Omental fat pad (tissue), 4 donors: ENCODE measurements around the gene BCAT1. TPM values are rescaled to one million over a fixed set of nuclear protein-coding genes. Genes with fewer than 3 reads are reported as not detected.

Experiments
- ATAC-seq: fragments of 150-250 bp; one replicate; pipeline ENCODE4 v1.9.1; 2016; ENCODE audit warnings: mild to moderate bottlenecking, moderate library complexity; ENCODE audit not compliant: low FRiP score
- DNase-seq: peaks from one replicate; pipeline ENCODE4 v3.0.0-alpha.2; 2019; ENCODE audit warnings: low spot score
- CTCF ChIP-seq, 3 donors: fragments of 450-650 bp; IDR thresholded peaks; one replicate each; pipeline ENCODE4 v1.5.1; 2016 to 2017; ENCODE audit warnings: antibody characterized with exemption in 3 of 3, mild to moderate bottlenecking in 3 of 3, moderate library complexity in 2 of 3
- total RNA-seq, 4 donors: library from RNA; depleted of rRNA; stranded (reverse); fragments of >200 nt; gene quantifications; one replicate each; pipeline ENCODE4 v1.1.0, GENCODE V29; 2016

Gene BCAT1
- total RNA-seq, 4 donors from 2014 or later, result 33.7 to 53.4 (median 44.4) TPM

- DNase-seq (no peak), ATAC-seq (no peak)
- TF ChIP-seq CTCF (IDR thresholded peaks at IDR 0.05), result no peak
Measured at GRCh38 chr12:24898606-24899005, 50.3 kb downstream of the BCAT1 start.

GRCh38 chr12:24898185-24898584, 50.7 kb downstream of the BCAT1 start:
- ATAC-seq (no peak), DNase-seq (no peak)
- no peak for TF ChIP-seq CTCF (IDR thresholded peaks at IDR 0.05)

- ATAC-seq (no peak), DNase-seq (no peak)
- TF ChIP-seq CTCF (IDR thresholded peaks at IDR 0.05), result no peak
Measured at GRCh38 chr12:24896171-24896570, 52.7 kb downstream of the BCAT1 start.

GRCh38 chr12:24895612-24896011, 53.3 kb downstream of the BCAT1 start:
- no peak for DNase-seq
- TF ChIP-seq CTCF (IDR thresholded peaks at IDR 0.05), result no peak
- ATAC-seq, result no peak

GRCh38 chr12:24894879-24895278, 54.0 kb downstream of the BCAT1 start:
- TF ChIP-seq CTCF (IDR thresholded peaks at IDR 0.05), result no peak
- ATAC-seq (no peak), DNase-seq (no peak)

GRCh38 chr12:24890048-24890803, 58.7 kb downstream of the BCAT1 start:
- DNase-seq, result no peak
- TF ChIP-seq CTCF (IDR thresholded peaks at IDR 0.05), result no peak
- ATAC-seq, result no peak

GRCh38 chr12:24889411-24889810, 59.5 kb downstream of the BCAT1 start:
- no peak for TF ChIP-seq CTCF (IDR thresholded peaks at IDR 0.05)
- ATAC-seq (no peak), DNase-seq (no peak)
